GM19452 (cell line): ENCODE results near the gene RFPL4A.
"Not testable (repeated sequence)": the region's sequence is repeated elsewhere in the genome, so short reads cannot be mapped to it uniquely, and the experiment has no call there.

Source experiments
- ATAC-seq: cut with Tn5 transposase; IDR thresholded peaks from one replicate; pipeline ENCODE4 v1.9.1; 2021; ENCODE audit not compliant: unreplicated experiment

The RFPL4A gene

GRCh38 chr19:55758797-55759196 is at the start of gene RFPL4A:
Gene RFPL4A, plus strand, starts transcription at chr19:55759097. Its CDS starts 2,704 bp downstream, at chr19:55761801.
- not testable (repeated sequence) for ATAC-seq

GRCh38 chr19:55711719-55712118 is 47.2 kb upstream of the RFPL4A start:
- ATAC-seq: no peak

- ATAC-seq: no peak
Measured at GRCh38 chr19:55712804-55713631, 45.9 kb upstream of the RFPL4A start.

- ATAC-seq: no peak
Measured at GRCh38 chr19:55716531-55716930, 42.4 kb upstream of the RFPL4A start.

GRCh38 chr19:55717251-55717650 is 41.6 kb upstream of the RFPL4A start:
- ATAC-seq: no peak

- not testable (repeated sequence) for ATAC-seq
Measured at GRCh38 chr19:55717879-55718711, 40.8 kb upstream of the RFPL4A start.

- ATAC-seq: no peak
Measured at GRCh38 chr19:55720214-55720746, 38.6 kb upstream of the RFPL4A start.

- no peak for ATAC-seq
Measured at GRCh38 chr19:55720801-55721200, 38.1 kb upstream of the RFPL4A start.

GRCh38 chr19:55723491-55723890 is 35.4 kb upstream of the RFPL4A start:
- ATAC-seq: no peak

GRCh38 chr19:55730378-55730777 is 28.5 kb upstream of the RFPL4A start:
- ATAC-seq: not testable (repeated sequence)

GRCh38 chr19:55738302-55738701 is 20.6 kb upstream of the RFPL4A start, which contains the start of gene NLRP9:
Gene NLRP9, minus strand, starts transcription at chr19:55738402. Its CDS starts 28 bp downstream, at chr19:55738374.
- ATAC-seq: no peak

GRCh38 chr19:55750715-55751114 is 8.2 kb upstream of the RFPL4A start:
- no peak for ATAC-seq

GRCh38 chr19:55753401-55753800 is 5.5 kb upstream of the RFPL4A start:
- no peak for ATAC-seq

GRCh38 chr19:55756808-55757207 is 2.1 kb upstream of the RFPL4A start:
- not testable (repeated sequence) for ATAC-seq

- no peak for ATAC-seq
Measured at GRCh38 chr19:55766466-55766865, 7.6 kb downstream of the RFPL4A start.

GRCh38 chr19:55768818-55769217 is 9.9 kb downstream of the RFPL4A start, which contains the start of gene RFPL4AL1:
Gene RFPL4AL1, plus strand, starts transcription at chr19:55769118. Its CDS starts 2,687 bp downstream, at chr19:55771805.
- not testable (repeated sequence) for ATAC-seq

- ATAC-seq: not testable (repeated sequence)
Measured at GRCh38 chr19:55769632-55770031, 10.7 kb downstream of the RFPL4A start.

GRCh38 chr19:55777528-55777927 is 18.6 kb downstream of the RFPL4A start:
- ATAC-seq: no peak

- ATAC-seq: no peak
Measured at GRCh38 chr19:55778331-55778730, 19.4 kb downstream of the RFPL4A start.

- ATAC-seq: no peak
Measured at GRCh38 chr19:55781112-55781511, 22.2 kb downstream of the RFPL4A start.

- ATAC-seq: no peak
Measured at GRCh38 chr19:55795021-55795420, 36.1 kb downstream of the RFPL4A start.
